SKM-1 (cell line): ENCODE data around the gene CDIPT.

Source experiments
- DNase-seq: peaks from one replicate; lab custom pipeline; 2025; ENCODE audit not compliant: unreplicated experiment; lab: John Stamatoyannopoulos, UW

CDIPT gene

GRCh38 chr16:29811896-29812665, 50.9 kb downstream of the CDIPT start, which contains the start of gene PRRT2:
TSS of gene PRRT2 (plus strand) at chr16:29812193. CDS start at chr16:29813055, 862 bp downstream.
- DNase-seq = no peak

GRCh38 chr16:29811170-29811895, 51.7 kb downstream of the CDIPT start:
- DNase-seq = no peak

GRCh38 chr16:29810699-29811169, 52.3 kb downstream of the CDIPT start:
- no peak for DNase-seq

GRCh38 chr16:29809850-29810698, 53.0 kb downstream of the CDIPT start:
- no peak for DNase-seq

- no peak for DNase-seq
These were observed 53.8 kb downstream of the CDIPT start for GRCh38 chr16:29809031-29809747.
